HepG2 (cell line): ENCODE results near the gene SFRP2. TPM values are rescaled to one million over a fixed set of nuclear protein-coding genes. Genes with fewer than 3 reads are reported as not detected.

Experiments used
- ATAC-seq: fragments of 200-7000 bp; cut with Tn5 transposase; 3 replicates; pipeline ENCODE4 v1.9.1; 2020; ENCODE audit warnings: mild to moderate bottlenecking, moderate library complexity
- BruUV-seq: library from RNA; stranded (reverse); fragments of 400-500 nt; replicated peaks from 2 replicates; lab custom pipeline; 2021; lab: Mats Ljungman, UMichigan
- CTCF ChIA-PET: fragments of 300-600 bp; formaldehyde crosslinking; extraction: SDS; loops from one replicate; lab custom pipeline; 2021; ENCODE audit warnings: low total read pairs, inconsistent platforms, low intra/inter-chr PET ratio; lab: Yijun Ruan, JAX
- POLR2A ChIA-PET: fragments of 350-600 bp; sonication (Branson Sonifier 250); formaldehyde crosslinking; loops from one replicate; lab custom pipeline; 2020; ENCODE audit warnings: antibody characterized with exemption, inconsistent platforms; lab: Yijun Ruan, JAX
- DNase-seq: peaks from one replicate; pipeline ENCODE4 v3.0.0-alpha.2; 2015; ENCODE audit warnings: low spot score
- FAIRE-seq: peaks from 3 replicates; lab custom pipeline; 2011; peaks lifted over from hg19 to GRCh38; lab: Jason Lieb, UNC
- H2AFZ ChIP-seq: one replicate; pipeline ENCODE4 v1.6.1; 2011; ENCODE audit warnings: low read length, inconsistent platforms
- H3K27ac ChIP-seq: fragments of 300-600 bp; 3 replicates; pipeline ENCODE4 v1.8.0; 2011; ENCODE audit warnings: mixed run types, mild to moderate bottlenecking, mixed read lengths, low read length, inconsistent platforms; ENCODE audit not compliant: insufficient read depth; ENCODE audit errors: extremely low read length
- H3K27me3 ChIP-seq, 2 experiments: fragments of 200-600 bp in 1 of 2; 2 replicates in 1 of 2; 3 replicates in 1 of 2; pipeline versions ENCODE4 v1.6.0 to v1.8.0; 2011; ENCODE audit warnings: low read length in 2 of 2, mild to moderate bottlenecking in 2 of 2, moderate library complexity in 2 of 2, inconsistent platforms in 1 of 2; ENCODE audit not compliant: insufficient read depth in 2 of 2, control insufficient read depth in 1 of 2
- H3K36me3 ChIP-seq, 2 experiments: fragments of 200-600 bp in 1 of 2; replicated peaks in 1 of 2; 2 replicates in 1 of 2; 3 replicates in 1 of 2; pipeline versions ENCODE4 v1.5.1 to v1.8.0; 2011; ENCODE audit warnings: low read length in 2 of 2, inconsistent platforms in 1 of 2; ENCODE audit not compliant: insufficient read depth in 2 of 2, control insufficient read depth in 1 of 2
- H3K4me1 ChIP-seq: 2 replicates; pipeline ENCODE4 v1.5.1; 2012; ENCODE audit warnings: low read length, inconsistent platforms; ENCODE audit not compliant: insufficient read depth
- H3K4me2 ChIP-seq: 2 replicates; pipeline ENCODE4 v1.6.0; 2011; ENCODE audit warnings: low read depth, low read length, inconsistent platforms
- H3K4me3 ChIP-seq, 3 experiments: fragments of 200-600 bp in 1 of 3; sonication (generic), shearing (Covaris generic) in 1 of 3; replicated peaks in 1 of 3; 2 replicates each; pipeline ENCODE4 v1.5.1; 2011 to 2016; ENCODE audit warnings: low read length in 3 of 3, inconsistent platforms in 2 of 3, low read depth in 2 of 3, mild to moderate bottlenecking in 2 of 3, control low read depth in 1 of 3, mixed read lengths in 1 of 3; ENCODE audit not compliant: insufficient read depth in 1 of 3
- H3K79me2 ChIP-seq: one replicate; pipeline ENCODE4 v1.6.1; 2011; ENCODE audit warnings: low read length, inconsistent platforms; ENCODE audit not compliant: insufficient read depth
- H3K9ac ChIP-seq: 2 replicates; pipeline ENCODE4 v1.6.0; 2011; ENCODE audit warnings: mild to moderate bottlenecking, low read depth, low read length, inconsistent platforms; ENCODE audit not compliant: insufficient read depth
- H3K9me3 ChIP-seq: 2 replicates; pipeline ENCODE4 v1.5.1; 2012; ENCODE audit warnings: mild to moderate bottlenecking, low read length
- H4K20me1 ChIP-seq: 2 replicates; pipeline ENCODE4 v1.6.0; 2011; ENCODE audit warnings: inconsistent platforms, mild to moderate bottlenecking, low read length, moderate library complexity; ENCODE audit not compliant: insufficient read depth
- BCL6 ChIP-seq: IDR thresholded peaks from 2 replicates; pipeline ENCODE4 v1.6.1; 2016; ENCODE audit warnings: missing genetic modification reagents, missing compliant biosample characterization
- CBX5 ChIP-seq: sonication (generic); formaldehyde crosslinking; IDR thresholded peaks from 2 replicates; pipeline ENCODE4 v1.4.0; 2020; ENCODE audit warnings: missing genetic modification reagents, borderline replicate concordance
- ONECUT2 ChIP-seq: sonication (generic); formaldehyde crosslinking; IDR thresholded peaks from 2 replicates; pipeline ENCODE4 v1.4.0; 2020; ENCODE audit warnings: missing genetic modification reagents
- RBFOX2 ChIP-seq: fragments of 200-400 bp; formaldehyde crosslinking; IDR thresholded peaks from 2 replicates; pipeline ENCODE4 v1.6.1; 2017; ENCODE audit warnings: low read depth, mild to moderate bottlenecking, low read length
- SMARCE1 ChIP-seq: fragments of 450-650 bp; IDR thresholded peaks from 2 replicates; pipeline ENCODE4 v1.6.1; 2017; ENCODE audit warnings: borderline replicate concordance
- YEATS2 ChIP-seq: sonication (generic); formaldehyde crosslinking; IDR thresholded peaks from 2 replicates; pipeline ENCODE4 v1.4.0; 2020; ENCODE audit warnings: missing genetic modification reagents, borderline replicate concordance
- ZFY ChIP-seq: sonication (generic); formaldehyde crosslinking; IDR thresholded peaks from 2 replicates; pipeline ENCODE4 v1.4.0; 2020; ENCODE audit warnings: missing genetic modification reagents
- ZNF317 ChIP-seq: sonication (generic); formaldehyde crosslinking; IDR thresholded peaks from 2 replicates; pipeline ENCODE4 v1.5.0; 2020; ENCODE audit warnings: mild to moderate bottlenecking, missing genetic modification reagents
- WGBS: methylation state at CpG from one replicate; pipeline ENCODE4 v1.1.6; 2017; ENCODE audit warnings: low lambda C conversion rate; 5-methylcytosine and 5-hydroxymethylcytosine counted together
- in situ Hi-C: cut with HindIII; loops from 2 replicates; pipeline ENCODE4 v1.10.0; 2017; ENCODE audit warnings: low pct_unique_long_range_greater_than_20kb; ENCODE audit not compliant: extremely low pct_ligation_motif_present
- intact Hi-C: fragments of 100-400 bp; cut with micrococcal nuclease; formaldehyde crosslinking; loops from one replicate; pipeline ENCODE4 v1.10.0; 2022; ENCODE audit not compliant: unreplicated experiment
- polyA plus RNA-seq, 8 experiments: library from polyadenylated mRNA; depleted of rRNA in 3 of 8; stranded (reverse) in 7 of 8; unstranded in 1 of 8; fragments of >200 nt; fragmentation: Illumina TruSeq in 4 of 8; extraction: Trizol in 4 of 8; gene quantifications; 2 replicates each; pipeline versions ENCODE4 v1.2.1 to v1.2.3, GENCODE V29; 2011 to 2016; ENCODE audit warnings: low read depth in 4 of 8, missing spikeins in 1 of 8, mixed read lengths in 1 of 8; ENCODE audit not compliant: insufficient read depth in 1 of 8
- total RNA-seq, 5 experiments: library from RNA; depleted of rRNA; stranded (reverse); fragments of >200 nt; fragmentation: Illumina TruSeq; extraction: Trizol; gene quantifications; 2 replicates each; pipeline ENCODE4 v1.2.3, GENCODE V29; 2016; ENCODE audit warnings: low read depth in 1 of 5
- TF ChIP-seq, protein P1 (sequence below): sonication (generic); formaldehyde crosslinking; IDR thresholded peaks from 2 replicates; pipeline ENCODE4 v1.4.0; 2020; ENCODE audit warnings: mild to moderate bottlenecking, low read depth, missing genetic modification reagents
- TF ChIP-seq, protein P2 (sequence below): sonication (generic); formaldehyde crosslinking; IDR thresholded peaks from 2 replicates; pipeline ENCODE4 v1.8.1; 2022; ENCODE audit warnings: low read depth, mild to moderate bottlenecking, missing genetic modification reagents

The SFRP2 gene
- total and polyA plus RNA-seq, 2 of the 13 experiments (the other 11 are each of a cell fraction or from before 2014, with no cell fraction given): not detected

DNA sequence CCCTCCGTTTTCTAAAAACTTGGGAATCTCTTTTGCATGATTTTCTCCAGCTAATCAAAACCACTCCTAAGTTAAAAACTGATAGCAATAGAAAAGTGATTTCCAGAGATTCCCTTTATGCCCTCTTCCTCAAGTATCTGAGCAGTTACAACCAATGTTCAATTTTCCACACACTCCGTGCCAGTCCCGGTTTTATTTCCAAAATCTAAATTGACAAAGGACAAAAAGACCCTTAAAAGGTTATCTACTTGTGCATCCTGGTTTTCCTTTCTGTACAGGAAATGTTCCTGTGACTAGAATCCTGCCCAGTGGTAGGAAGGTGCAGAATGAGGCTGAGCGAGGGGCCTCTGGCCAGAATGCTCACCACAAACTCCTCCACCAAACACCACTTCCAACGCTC, 1.3 kb downstream of the SFRP2 start (continued):
- TF ChIP-seq, protein P1, sequence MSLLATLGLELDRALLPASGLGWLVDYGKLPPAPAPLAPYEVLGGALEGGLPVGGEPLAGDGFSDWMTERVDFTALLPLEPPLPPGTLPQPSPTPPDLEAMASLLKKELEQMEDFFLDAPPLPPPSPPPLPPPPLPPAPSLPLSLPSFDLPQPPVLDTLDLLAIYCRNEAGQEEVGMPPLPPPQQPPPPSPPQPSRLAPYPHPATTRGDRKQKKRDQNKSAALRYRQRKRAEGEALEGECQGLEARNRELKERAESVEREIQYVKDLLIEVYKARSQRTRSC (CRISPR knock-in tag): no peak
- TF ChIP-seq RBFOX2: no peak
- no peak for TF ChIP-seq SMARCE1
- TF ChIP-seq, protein P2, sequence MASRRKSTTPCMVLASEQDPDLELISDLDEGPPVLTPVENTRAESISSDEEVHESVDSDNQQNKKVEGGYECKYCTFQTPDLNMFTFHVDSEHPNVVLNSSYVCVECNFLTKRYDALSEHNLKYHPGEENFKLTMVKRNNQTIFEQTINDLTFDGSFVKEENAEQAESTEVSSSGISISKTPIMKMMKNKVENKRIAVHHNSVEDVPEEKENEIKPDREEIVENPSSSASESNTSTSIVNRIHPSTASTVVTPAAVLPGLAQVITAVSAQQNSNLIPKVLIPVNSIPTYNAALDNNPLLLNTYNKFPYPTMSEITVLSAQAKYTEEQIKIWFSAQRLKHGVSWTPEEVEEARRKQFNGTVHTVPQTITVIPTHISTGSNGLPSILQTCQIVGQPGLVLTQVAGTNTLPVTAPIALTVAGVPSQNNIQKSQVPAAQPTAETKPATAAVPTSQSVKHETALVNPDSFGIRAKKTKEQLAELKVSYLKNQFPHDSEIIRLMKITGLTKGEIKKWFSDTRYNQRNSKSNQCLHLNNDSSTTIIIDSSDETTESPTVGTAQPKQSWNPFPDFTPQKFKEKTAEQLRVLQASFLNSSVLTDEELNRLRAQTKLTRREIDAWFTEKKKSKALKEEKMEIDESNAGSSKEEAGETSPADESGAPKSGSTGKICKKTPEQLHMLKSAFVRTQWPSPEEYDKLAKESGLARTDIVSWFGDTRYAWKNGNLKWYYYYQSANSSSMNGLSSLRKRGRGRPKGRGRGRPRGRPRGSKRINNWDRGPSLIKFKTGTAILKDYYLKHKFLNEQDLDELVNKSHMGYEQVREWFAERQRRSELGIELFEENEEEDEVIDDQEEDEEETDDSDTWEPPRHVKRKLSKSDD (CRISPR knock-in tag): no peak
- TF ChIP-seq ONECUT2: no peak
- TF ChIP-seq ZFY: no peak
- TF ChIP-seq BCL6: no peak
- no peak for TF ChIP-seq CBX5
- no peak for TF ChIP-seq ZNF317 (CRISPR knock-in tag)

DNA sequence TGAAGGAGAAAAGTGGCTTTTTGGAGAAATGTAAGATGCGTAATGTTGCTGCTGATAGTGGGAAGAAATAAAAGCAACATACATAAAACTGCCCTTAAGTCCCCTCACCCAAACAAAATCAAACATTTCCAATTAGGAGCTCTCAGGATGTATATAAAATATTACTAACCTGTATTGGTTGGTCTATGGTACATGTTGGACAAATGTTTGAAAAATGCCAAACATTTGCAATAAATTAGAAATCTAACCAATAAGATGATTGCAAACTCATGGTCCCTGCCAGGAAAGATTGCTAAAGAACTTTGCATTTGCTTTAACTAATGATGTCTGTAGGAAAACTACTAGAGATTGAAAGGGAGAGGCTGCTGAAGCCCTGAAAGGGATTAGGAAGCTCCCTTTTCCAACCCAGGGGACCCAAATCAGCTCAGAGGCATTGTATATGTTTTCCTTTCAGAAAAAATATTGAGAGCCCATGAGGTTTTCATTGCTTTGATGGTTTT, 1.8 kb downstream of the SFRP2 start:
- H4K20me1 ChIP-seq: no peaks in the 10 kb centered on the region
- no peak overlapping the region for H3K4me3 ChIP-seq
- H2AFZ ChIP-seq: no peak overlapping the region
- no peak for ATAC-seq
- H3K27ac ChIP-seq: no peak overlapping the region
- no peak overlapping the region for H3K4me2 ChIP-seq
- 51% methylated on average over 1 of the region's 1 CpG for WGBS
- H3K27me3 ChIP-seq: peaks cover 2 to 31% of the 10 kb centered on the region in 2 experiments; a peak in 4 of 5 replicates
- FAIRE-seq: no peak
- H3K9me3 ChIP-seq: no peaks in the 10 kb centered on the region
- no peak for TF ChIP-seq YEATS2 (CRISPR knock-in tag)
- DNase-seq: no peak
- H3K9ac ChIP-seq: no peak overlapping the region
- H3K36me3 ChIP-seq: no peaks in the 10 kb centered on the region
- H3K4me1 ChIP-seq: no peaks in the 10 kb centered on the region
- CTCF ChIA-PET: no interaction called here
- intact Hi-C loops (loop anchor here (10.0 kb wide), 1 partner anchor 528 kb away; no protein-coding TSS in a partner anchor), in situ Hi-C loops (no loop called here)
- no TSS peak for BruUV-seq
- H3K79me2 ChIP-seq: no peaks in the 10 kb centered on the region
- POLR2A ChIA-PET: no interaction called here
